GM10248 (cell line): Measurements from ENCODE around the gene PFN4.

Experiments used
- CTCF ChIA-PET: fragments of 300-600 bp; sonication (Branson Sonifier 250); formaldehyde crosslinking; extraction: SDS; loops from one replicate; lab custom pipeline; 2021; ENCODE audit warnings: antibody characterized with exemption; lab: Yijun Ruan, JAX
- POLR2A ChIA-PET: fragments of 350-650 bp; sonication (Branson Sonifier 250); formaldehyde crosslinking; extraction: SDS; loops from one replicate; lab custom pipeline; 2020; ENCODE audit warnings: antibody characterized with exemption; lab: Yijun Ruan, JAX
- DNase-seq: peaks from one replicate; pipeline ENCODE4 v3.0.0; 2012; ENCODE audit errors: extremely low spot score
- CTCF ChIP-seq: IDR thresholded peaks from 2 replicates; pipeline ENCODE4 v1.5.1; 2012; ENCODE audit warnings: mild to moderate bottlenecking, low read depth; ENCODE audit errors: extremely low read depth, missing control alignments, control extremely low read depth

PFN4 gene

DNA sequence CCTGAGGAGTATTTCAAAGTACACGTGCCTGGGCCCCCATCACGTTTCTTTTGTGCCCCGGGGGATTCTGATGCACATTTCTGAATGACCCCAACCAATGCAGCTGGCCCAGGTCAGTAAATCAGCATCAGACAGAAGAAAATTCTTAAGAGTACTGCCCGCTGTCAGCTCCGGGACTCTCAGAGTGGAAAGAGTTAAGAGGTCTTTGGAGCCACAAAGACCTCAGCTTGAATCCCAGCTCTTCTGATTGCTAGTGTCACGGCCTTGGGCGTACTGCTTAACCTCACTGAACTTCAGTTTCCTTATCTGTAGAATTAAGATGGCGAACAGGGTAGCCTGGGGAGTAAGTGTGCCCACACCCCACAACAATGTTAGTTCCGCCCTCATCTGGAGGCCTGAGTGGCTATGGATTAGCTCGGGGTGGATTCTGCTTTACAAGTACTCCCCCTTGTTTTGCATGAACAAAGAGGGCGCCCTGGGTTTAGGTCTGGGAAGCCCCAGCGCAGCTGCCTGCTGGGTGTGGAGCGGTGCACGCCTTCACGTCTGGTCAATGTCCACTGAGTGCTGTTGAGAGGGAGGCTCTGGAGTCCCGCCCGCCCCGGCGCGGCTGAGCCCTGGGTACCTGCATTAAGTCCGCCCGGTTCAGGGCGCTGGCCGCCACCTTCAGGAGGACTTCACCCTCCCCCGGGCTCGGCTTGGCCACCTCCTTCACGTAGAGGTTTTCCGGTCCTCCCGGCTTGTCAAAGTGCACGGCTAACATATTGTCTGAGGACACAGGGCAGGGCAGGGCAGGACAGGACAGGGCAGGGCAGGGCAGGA lies 39.4 kb downstream of the PFN4 start:
- no peak for TF ChIP-seq CTCF
- peak; percentile 88 for DNase-seq
- CTCF ChIA-PET = interaction anchor here (0.7 to 5.3 kb wide), 64 partner anchors 8 to 701 kb away, joined by 3 to 91 read pairs (median 5); partner anchors contain the start of genes ATAD2B, ITSN2, SF3B6 and UBXN2A
- POLR2A ChIA-PET = interaction anchor here (0.5 to 1.1 kb wide), 5 partner anchors 39 to 259 kb away, joined by 4 to 10 read pairs (median 4); partner anchors contain the start of gene PFN4

DNA sequence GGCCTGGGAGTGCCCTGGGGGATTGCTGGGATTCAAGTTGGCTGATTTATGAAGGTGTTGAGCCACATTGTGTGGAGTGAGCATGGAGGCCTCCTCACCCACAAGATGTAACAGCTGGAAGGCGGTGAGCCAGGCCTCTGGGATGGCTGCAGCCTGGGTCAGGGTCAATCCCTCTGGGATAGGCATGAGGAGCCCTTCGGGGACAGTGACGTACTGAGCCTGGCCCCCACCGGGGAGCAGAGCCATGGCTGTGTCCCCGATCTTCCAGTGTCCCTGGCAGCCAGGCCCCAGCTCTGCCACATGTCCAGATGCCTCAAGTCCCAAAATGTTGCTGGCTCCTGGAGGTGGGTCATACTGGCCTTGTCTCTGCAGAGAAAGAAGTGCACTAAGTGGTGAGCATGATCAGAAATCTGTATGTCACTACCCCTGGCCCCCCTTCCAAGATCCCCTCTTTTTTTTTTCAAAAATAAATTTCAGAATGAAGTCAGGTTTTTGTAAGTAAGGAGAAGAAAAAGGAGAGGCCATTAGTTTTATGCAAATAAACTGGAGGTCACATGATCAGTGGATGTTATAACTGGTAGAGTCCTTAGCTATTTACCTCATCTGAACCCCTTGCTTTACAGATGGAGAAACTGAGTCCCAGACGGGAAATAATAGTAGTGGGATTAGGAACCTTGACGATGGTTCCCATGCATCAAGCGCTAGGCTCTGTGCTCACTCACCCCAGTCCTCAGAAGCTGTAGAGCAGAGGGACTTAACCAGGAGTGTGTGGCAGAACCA lies 40.2 kb downstream of the PFN4 start:
- CTCF ChIA-PET = interaction anchor here (0.7 to 5.3 kb wide), 49 partner anchors 7 to 700 kb away, joined by 3 to 91 read pairs (median 6); partner anchors contain the start of genes ATAD2B, SF3B6, UBXN2A and WDCP
- TF ChIP-seq CTCF = no peak
- POLR2A ChIA-PET = interaction anchor here (0.9 to 1.1 kb wide), 2 partner anchors 155 to 258 kb away, joined by 4 to 10 read pairs; no protein-coding TSS in a partner anchor
- no peak for DNase-seq

GRCh38 chr2:24080701-24081100 lies 42.4 kb downstream of the PFN4 start:
- no peak for TF ChIP-seq CTCF
- CTCF ChIA-PET = interaction anchor here (1.2 to 5.3 kb wide), 3 partner anchors 11 to 154 kb away, joined by 3 to 91 read pairs (median 3); partner anchors contain the start of gene ATAD2B
- DNase-seq = no peak
- POLR2A ChIA-PET = no interaction called here

DNA sequence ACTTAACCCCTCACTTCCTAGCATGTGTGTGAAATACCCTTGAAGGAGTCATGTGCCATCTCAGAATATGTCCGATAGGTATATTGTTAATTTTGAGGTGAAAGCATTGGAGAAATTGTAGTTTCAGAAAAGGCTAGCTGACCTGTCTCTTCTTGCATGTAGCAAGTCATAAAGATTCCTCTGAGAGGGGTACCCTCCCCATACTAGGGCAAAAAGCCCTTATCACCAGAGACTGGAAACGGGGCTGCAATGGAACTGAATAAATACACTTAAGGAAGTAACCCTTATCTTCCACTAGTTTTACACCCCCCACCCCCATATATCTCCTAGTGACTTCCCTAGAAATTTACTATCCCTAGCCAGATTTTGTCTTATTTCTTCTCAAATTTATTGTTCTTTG lies 45.3 kb downstream of the PFN4 start:
- TF ChIP-seq CTCF = no peak
- CTCF ChIA-PET = interaction anchor here (1.2 to 1.9 kb wide), 2 partner anchors 12 to 151 kb away, joined by 3 to 13 read pairs; partner anchors contain the start of gene ATAD2B
- POLR2A ChIA-PET = no interaction called here
- DNase-seq = no peak

- ChIA-PET POLR2A (interaction anchor here (2.1 kb wide), 1 partner anchor 151 kb away, joined by 12 read pairs; the partner anchor contains the start of gene ATAD2B), CTCF (interaction anchor here (1.2 to 1.9 kb wide), 3 partner anchors 12 to 253 kb away, joined by 3 to 13 read pairs (median 10); partner anchors contain the start of gene ATAD2B)
- no peak for DNase-seq
- TF ChIP-seq CTCF = no peak
Measured at GRCh38 chr2:24077535-24077877, 45.6 kb downstream of the PFN4 start.
